NCI-H774 (cell line): ENCODE results near the gene DLGAP4.
A peak's percentile ranks its signal among the peaks of the same experiment; 100 is the strongest.
"Not testable (repeated sequence)": the region's sequence is repeated elsewhere in the genome, so short reads cannot be mapped to it uniquely, and the experiment has no call there.

Source experiments
- DNase-seq: peaks from one replicate; lab custom pipeline; 2025; lab: John Stamatoyannopoulos, UW

The DLGAP4 gene

GRCh38 chr20:36475054-36475453 lies 168.9 kb downstream of the DLGAP4 start:
- DNase-seq = not testable (repeated sequence)

- no peak for DNase-seq
Observed at GRCh38 chr20:36477475-36477874, 171.3 kb downstream of the DLGAP4 start.

- DNase-seq = no peak
Observed at GRCh38 chr20:36478137-36478905, 172.2 kb downstream of the DLGAP4 start.

- DNase-seq = no peak
Observed at GRCh38 chr20:36479938-36480337, 173.8 kb downstream of the DLGAP4 start.

GRCh38 chr20:36480456-36481048 lies 174.4 kb downstream of the DLGAP4 start:
- DNase-seq = no peak

GRCh38 chr20:36481380-36482043 lies 175.4 kb downstream of the DLGAP4 start:
- no peak for DNase-seq

GRCh38 chr20:36482044-36482473 lies 175.9 kb downstream of the DLGAP4 start:
- DNase-seq = peak; percentile 92

- DNase-seq = no peak
Observed at GRCh38 chr20:36483209-36483918, 177.2 kb downstream of the DLGAP4 start.

GRCh38 chr20:36483919-36484808 lies 178.0 kb downstream of the DLGAP4 start:
- no peak for DNase-seq

- DNase-seq = no peak
Observed at GRCh38 chr20:36485286-36485685, 179.1 kb downstream of the DLGAP4 start.

- DNase-seq = no peak
Observed at GRCh38 chr20:36487069-36487468, 180.9 kb downstream of the DLGAP4 start.

- DNase-seq = no peak
Observed at GRCh38 chr20:36490191-36490590, 184.1 kb downstream of the DLGAP4 start.

GRCh38 chr20:36491901-36492617 lies 185.9 kb downstream of the DLGAP4 start:
- no peak for DNase-seq

- DNase-seq = no peak
Observed at GRCh38 chr20:36493051-36493800, 187.1 kb downstream of the DLGAP4 start.

- DNase-seq = no peak
Observed at GRCh38 chr20:36493801-36494114, 187.6 kb downstream of the DLGAP4 start.

- DNase-seq = no peak
Observed at GRCh38 chr20:36496707-36497669, 190.8 kb downstream of the DLGAP4 start.

- no peak for DNase-seq
Observed at GRCh38 chr20:36497856-36498255, 191.7 kb downstream of the DLGAP4 start.

- DNase-seq = no peak
Observed at GRCh38 chr20:36498386-36499179, 192.4 kb downstream of the DLGAP4 start.
